KMS-11 (cell line): ENCODE measurements around the gene APOH.

Source experiments
- H2AFZ ChIP-seq: fragments of 200-600 bp; sonication (generic); 2 replicates; pipeline ENCODE4 v1.6.1; 2016; ENCODE audit warnings: antibody characterized with exemption, mixed run types, low read depth
- H3K27ac ChIP-seq: fragments of 200-600 bp; sonication (generic); 2 replicates; pipeline ENCODE4 v1.6.1; 2016; ENCODE audit warnings: mild to moderate bottlenecking, mixed run types
- H3K27me3 ChIP-seq: fragments of 200-600 bp; sonication (generic); 2 replicates; pipeline ENCODE4 v1.6.1; 2017; ENCODE audit warnings: mild to moderate bottlenecking, low read depth, mixed run types, moderate library complexity; ENCODE audit not compliant: insufficient read depth
- H3K36me3 ChIP-seq: fragments of 200-600 bp; sonication (generic); 2 replicates; pipeline ENCODE4 v1.6.1; 2017; ENCODE audit warnings: mild to moderate bottlenecking, mixed run types; ENCODE audit not compliant: insufficient read depth
- H3K4me1 ChIP-seq: fragments of 200-600 bp; sonication (generic); 2 replicates; pipeline ENCODE4 v1.6.1; 2016; ENCODE audit warnings: mild to moderate bottlenecking, low read depth, mixed run types; ENCODE audit not compliant: poor library complexity, severe bottlenecking
- H3K4me2 ChIP-seq: fragments of 200-600 bp; sonication (generic); 2 replicates; pipeline ENCODE4 v1.7.0; 2016; ENCODE audit warnings: mild to moderate bottlenecking, mixed run types
- H3K4me3 ChIP-seq: fragments of 200-600 bp; sonication (generic); IDR thresholded peaks from 2 replicates; pipeline ENCODE4 v1.6.1; 2017; ENCODE audit warnings: low read depth, low read length, mixed read lengths; ENCODE audit not compliant: insufficient read depth
- H3K79me2 ChIP-seq: fragments of 200-600 bp; sonication (generic); 2 replicates; pipeline ENCODE4 v1.6.1; 2016; ENCODE audit warnings: low read depth, mixed run types; ENCODE audit not compliant: insufficient read depth
- H3K9ac ChIP-seq: fragments of 200-600 bp; sonication (generic); 2 replicates; pipeline ENCODE4 v1.6.1; 2016; ENCODE audit warnings: mild to moderate bottlenecking, mixed run types
- H4K20me1 ChIP-seq: fragments of 200-600 bp; sonication (generic); 2 replicates; pipeline ENCODE4 v1.6.1; 2016; ENCODE audit warnings: mild to moderate bottlenecking, mixed run types; ENCODE audit not compliant: insufficient read depth
- CTCF ChIP-seq: fragments of 200-600 bp; sonication (generic); conservative IDR thresholded peaks from 2 replicates; pipeline ENCODE4 v1.6.1; 2017; ENCODE audit warnings: low read depth, mild to moderate bottlenecking, antibody characterized with exemption, low read length, moderate library complexity, mixed read lengths

APOH gene

GRCh38 chr17:66172691-66173223 is 56.5 kb downstream of the APOH start:
- no peak overlapping the region for H2AFZ ChIP-seq
- H3K4me1 ChIP-seq, result no peaks in the 10 kb centered on the region
- no peak for TF ChIP-seq CTCF
- no peaks in the 10 kb centered on the region for H3K27me3 ChIP-seq
- H3K4me3 ChIP-seq, result no peak overlapping the region
- no peaks in the 10 kb centered on the region for H3K36me3 ChIP-seq
- H3K27ac ChIP-seq, result no peak overlapping the region
- no peak overlapping the region for H3K4me2 ChIP-seq
- no peaks in the 10 kb centered on the region for H4K20me1 ChIP-seq
- H3K9ac ChIP-seq, result no peak overlapping the region
- no peaks in the 10 kb centered on the region for H3K79me2 ChIP-seq

GRCh38 chr17:66172144-66172543 is 57.1 kb downstream of the APOH start:
- H3K79me2 ChIP-seq, result no peaks in the 10 kb centered on the region
- H3K36me3 ChIP-seq, result no peaks in the 10 kb centered on the region
- H2AFZ ChIP-seq, result no peak overlapping the region
- H3K4me2 ChIP-seq, result no peak overlapping the region
- no peak overlapping the region for H3K4me3 ChIP-seq
- H3K4me1 ChIP-seq, result peaks cover 6% of the 10 kb centered on the region
- no peak for TF ChIP-seq CTCF
- no peaks in the 10 kb centered on the region for H3K27me3 ChIP-seq
- no peaks in the 10 kb centered on the region for H4K20me1 ChIP-seq
- H3K27ac ChIP-seq, result no peak overlapping the region
- no peak overlapping the region for H3K9ac ChIP-seq

GRCh38 chr17:66171692-66172091 is 57.5 kb downstream of the APOH start:
- Histone ChIP-seq H4K20me1 (no peaks in the 10 kb centered on the region), H3K36me3 (no peaks in the 10 kb centered on the region), H2AFZ (no peak overlapping the region), H3K79me2 (no peaks in the 10 kb centered on the region), H3K4me1 (peaks cover 7% of the 10 kb centered on the region), H3K27me3 (no peaks in the 10 kb centered on the region), H3K9ac (no peak overlapping the region), H3K27ac (no peak overlapping the region), H3K4me3 (no peak overlapping the region), H3K4me2 (no peak overlapping the region)
- no peak for TF ChIP-seq CTCF

GRCh38 chr17:66171172-66171571 is 58.0 kb downstream of the APOH start:
- Histone ChIP-seq H4K20me1 (no peaks in the 10 kb centered on the region), H3K79me2 (no peaks in the 10 kb centered on the region), H3K27me3 (no peaks in the 10 kb centered on the region), H3K4me1 (peaks cover 7% of the 10 kb centered on the region), H3K36me3 (no peaks in the 10 kb centered on the region), H3K9ac (no peak overlapping the region), H3K27ac (no peak overlapping the region), H2AFZ (no peak overlapping the region), H3K4me3 (no peak overlapping the region), H3K4me2 (no peak overlapping the region)
- TF ChIP-seq CTCF, result no peak
